GM23248 (cell line): ENCODE results near the gene HOXA4.

Source experiments
- EZH2 ChIP-seq: fragments of 200-600 bp; sonication (generic); IDR thresholded peaks from 2 replicates; pipeline ENCODE4 v1.6.1; 2018; ENCODE audit warnings: antibody characterized with exemption, mild to moderate bottlenecking; ENCODE audit not compliant: insufficient read depth, poor library complexity, severe bottlenecking
- EZH2phosphoT487 ChIP-seq: fragments of 200-600 bp; sonication (generic); IDR thresholded peaks from 2 replicates; pipeline ENCODE4 v1.6.1; 2018; ENCODE audit warnings: antibody characterized with exemption, moderate library complexity, mild to moderate bottlenecking, low read depth; ENCODE audit not compliant: insufficient read depth

DNA sequence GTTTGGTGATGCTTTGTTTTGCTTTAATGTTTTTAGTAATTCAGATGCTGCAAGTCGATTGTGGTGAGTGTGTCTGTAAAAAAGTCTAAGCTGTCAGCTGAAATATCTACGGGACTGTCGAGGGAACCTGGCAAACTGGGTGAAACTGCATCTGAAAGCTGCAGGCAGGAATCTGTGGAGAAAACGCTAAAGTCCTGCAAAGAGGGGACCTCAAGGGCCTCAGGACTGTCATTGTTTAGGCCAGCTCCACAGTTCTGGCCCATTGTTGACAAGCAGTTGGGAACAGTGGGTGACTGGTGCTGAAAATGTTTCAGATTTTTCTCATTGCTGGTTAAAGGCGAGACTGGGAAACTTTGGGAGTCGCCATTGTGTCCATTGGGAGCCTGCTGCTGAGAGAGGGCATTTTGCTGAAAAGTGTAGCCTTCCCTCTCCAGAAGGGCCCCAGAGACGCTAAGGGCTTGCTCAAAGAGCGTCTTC, 29.8 kb downstream of the HOXA4 start:
- TF ChIP-seq EZH2 = no peak
- no peak for TF ChIP-seq EZH2phosphoT487
